Lung (tissue), 12 donors: ENCODE measurements around the gene ANK3. TPM values are rescaled to one million over a fixed set of nuclear protein-coding genes. Genes with fewer than 3 reads are reported as not detected.

Source experiments
- ATAC-seq: fragments of 200-7000 bp; cut with Tn5 transposase; one replicate; pipeline ENCODE4 v1.9.1; 2020; ENCODE audit warnings: moderate number of reproducible peaks; ENCODE audit not compliant: insufficient read depth, low FRiP score
- DNase-seq, 3 donors: peaks; one replicate each; pipeline ENCODE4 v3.0.0-alpha.2; 2013 to 2017
- H3K27ac ChIP-seq, 2 donors: one replicate each; pipeline ENCODE4 v1.5.1; 2013; ENCODE audit warnings: mild to moderate bottlenecking in 2 of 2, moderate library complexity in 2 of 2, control low read depth in 1 of 2, inconsistent platforms in 1 of 2, low read depth in 1 of 2, low read length in 1 of 2
- H3K27me3 ChIP-seq, 3 donors: one replicate each; pipeline ENCODE4 v1.5.1; 2013; ENCODE audit warnings: low read length in 2 of 3; ENCODE audit not compliant: control insufficient read depth in 3 of 3, insufficient read depth in 3 of 3
- H3K36me3 ChIP-seq, 4 donors: one replicate each; pipeline ENCODE4 v1.5.1; 2013; ENCODE audit warnings: low read length in 4 of 4, mild to moderate bottlenecking in 1 of 4, moderate library complexity in 1 of 4; ENCODE audit not compliant: control insufficient read depth in 4 of 4, insufficient read depth in 4 of 4
- H3K4me1 ChIP-seq, 5 donors: one replicate each; pipeline ENCODE4 v1.5.1; 2013; ENCODE audit warnings: low read length in 5 of 5, mild to moderate bottlenecking in 2 of 5, moderate library complexity in 1 of 5; ENCODE audit not compliant: control insufficient read depth in 5 of 5, insufficient read depth in 5 of 5
- H3K4me3 ChIP-seq: one replicate; pipeline ENCODE4 v1.5.1; 2013; ENCODE audit warnings: mild to moderate bottlenecking, control low read depth, moderate library complexity
- H3K9ac ChIP-seq, 2 donors: one replicate each; pipeline ENCODE4 v1.5.1; 2013; ENCODE audit warnings: low read length in 2 of 2, control low read depth in 1 of 2; ENCODE audit not compliant: insufficient read depth in 1 of 2
- H3K9me3 ChIP-seq, 4 donors: one replicate each; pipeline ENCODE4 v1.5.1; 2013; ENCODE audit warnings: low read length in 3 of 4, mild to moderate bottlenecking in 1 of 4, moderate library complexity in 1 of 4; ENCODE audit not compliant: control insufficient read depth in 4 of 4, insufficient read depth in 3 of 4
- CTCF ChIP-seq: IDR thresholded peaks from 2 replicates; pipeline ENCODE4 v1.5.1; 2012; ENCODE audit warnings: mild to moderate bottlenecking; ENCODE audit errors: control extremely low read depth, extremely low read depth
- WGBS, 2 donors: extraction: QIAGEN DNeasy Blood & Tissue Kit; methylation state at CpG; one replicate each; pipeline ENCODE4 v1.1.7; 2013; 5-methylcytosine and 5-hydroxymethylcytosine counted together
- polyA plus RNA-seq, 2 donors: library from polyadenylated mRNA; stranded (reverse); fragments of 200-250 nt; gene quantifications; one replicate each; pipeline ENCODE4 v1.2.1, GENCODE V29; 2013
- total RNA-seq, 2 donors: library from RNA; depleted of rRNA in 1 of 2; stranded (reverse); fragments of >200 nt in 1 of 2; gene quantifications; one replicate each; pipeline ENCODE4 v1.2.1, GENCODE V29; 2014 to 2021
- donor health status: control.
- donor health status: control.
- donor health status: Bipolar disorder and iron deficiency.
- donor health status: healthy.
- donor health status: DM: yes; HTN: yes; CAD: no.

Gene ANK3
- total and polyA plus RNA-seq, 4 donors: 10.4 to 96.0 (median 46.4) TPM

DNA sequence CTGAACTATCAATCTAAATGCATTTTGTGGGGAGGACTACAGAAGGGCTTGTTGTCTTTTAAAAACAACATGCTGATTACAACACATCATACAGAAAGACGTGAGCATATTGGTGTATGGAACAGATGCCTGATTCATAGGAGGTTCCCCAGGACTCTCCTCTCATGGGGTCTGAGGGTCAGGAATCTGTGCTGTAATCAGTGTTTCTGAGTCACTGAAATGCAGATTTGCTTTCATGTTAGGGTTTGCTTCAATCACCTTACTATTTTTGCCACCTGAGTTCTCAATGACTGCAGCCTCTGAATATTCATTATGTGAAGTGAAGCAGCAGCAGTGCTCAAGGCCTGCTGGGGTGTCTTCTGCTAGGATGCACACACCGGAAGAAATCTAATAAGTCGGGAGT is 550 bp upstream of the ANK3 start:
- no peaks in the 10 kb centered on the region for H3K27me3 ChIP-seq
- no peak overlapping the region for H3K4me3 ChIP-seq
- 73 to 92% methylated on average over 3 of the region's 3 CpGs for WGBS, 2 donors
- no peaks in the 10 kb centered on the region for H3K9me3 ChIP-seq
- ATAC-seq (no peak), DNase-seq (no peak)
- no peak overlapping the region for H3K9ac ChIP-seq
- H3K36me3 ChIP-seq: no peaks in the 10 kb centered on the region
- no peak for TF ChIP-seq CTCF
- no peak overlapping the region for H3K27ac ChIP-seq
- no peaks in the 10 kb centered on the region for H3K4me1 ChIP-seq

DNA sequence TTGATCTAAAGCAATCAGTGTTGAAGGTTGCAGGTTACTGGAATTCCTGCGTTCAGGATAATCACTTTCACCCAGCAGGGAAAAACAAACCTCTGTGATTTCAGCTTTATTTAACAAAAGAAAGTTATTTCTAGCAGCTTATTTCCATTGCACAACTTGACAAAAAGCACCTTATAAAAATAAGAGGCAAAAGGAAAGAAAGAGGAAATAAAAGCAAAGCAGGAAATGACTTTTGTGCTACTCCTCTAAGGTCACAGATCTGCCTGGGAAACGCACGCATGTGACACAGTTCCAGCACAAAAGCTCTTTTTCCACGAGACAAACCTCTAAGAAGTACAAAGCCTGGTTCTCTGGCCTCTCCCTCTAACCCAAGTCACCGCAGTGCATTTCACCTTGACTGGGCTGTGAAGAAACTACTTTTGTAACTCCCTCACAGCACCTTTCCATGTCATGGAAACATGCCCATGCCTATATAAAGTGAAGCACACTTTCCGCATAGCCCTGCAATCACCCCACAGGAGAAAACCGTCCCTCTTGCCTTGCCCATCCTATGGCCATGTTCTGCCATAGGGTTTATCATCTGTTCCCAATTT is 870 bp downstream of the ANK3 start:
- DNase-seq: no peak
- ATAC-seq: no peak
- TF ChIP-seq CTCF: no peak

GRCh38 chr10:60388116-60388625 is 1.5 kb downstream of the ANK3 start:
- no peaks in the 10 kb centered on the region for H3K36me3 ChIP-seq
- DNase-seq (no peak), ATAC-seq (no peak)
- TF ChIP-seq CTCF: no peak
- WGBS, 2 donors: 88 to 90% methylated on average over 2 of the region's 2 CpGs
- no peak overlapping the region for H3K4me3 ChIP-seq
- H3K4me1 ChIP-seq: peaks cover 0 to 8% (median 0%) of the 10 kb centered on the region in 5 donors
- H3K27me3 ChIP-seq: no peaks in the 10 kb centered on the region
- H3K9ac ChIP-seq: no peak overlapping the region
- no peak overlapping the region for H3K27ac ChIP-seq
- H3K9me3 ChIP-seq: no peaks in the 10 kb centered on the region

More for the DNA sequence above, 870 bp downstream of the ANK3 start:
- Histone ChIP-seq H3K27me3 (no peaks in the 10 kb centered on the region), H3K36me3 (no peaks in the 10 kb centered on the region), H3K27ac (no peak overlapping the region), H3K9ac (no peak overlapping the region), H3K4me1 (peaks cover 0 to 8% (median 0%) of the 10 kb centered on the region in 5 donors), H3K9me3 (no peaks in the 10 kb centered on the region), H3K4me3 (no peak overlapping the region)
- 58 to 68% methylated on average over 7 of the region's 7 CpGs for WGBS, 2 donors

DNA sequence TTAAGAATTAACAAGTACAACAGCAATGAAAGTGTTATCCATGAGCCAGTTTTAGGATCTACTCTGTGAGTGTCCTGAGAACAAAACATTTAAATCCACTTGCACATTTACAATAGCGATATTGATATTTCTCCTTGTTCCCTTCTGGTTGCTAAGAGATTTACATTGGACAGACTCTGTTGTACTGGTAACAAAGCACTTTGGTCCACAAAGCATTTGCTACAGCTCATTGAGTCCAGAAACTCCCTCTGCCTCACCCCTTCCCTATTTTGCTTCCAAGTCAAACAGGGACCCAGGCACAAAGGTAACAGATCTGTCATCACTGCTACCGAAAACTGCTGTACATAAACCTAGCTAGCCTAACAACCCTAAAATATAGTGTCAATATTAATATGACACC is 2.1 kb downstream of the ANK3 start:
- DNase-seq (peak in 1 of 3 donors; percentile 24), ATAC-seq (no peak)
- WGBS, 2 donors: 94% methylated on average over 2 of the region's 2 CpGs
- no peaks in the 10 kb centered on the region for H3K27me3 ChIP-seq
- TF ChIP-seq CTCF: no peak
- H3K27ac ChIP-seq: no peak overlapping the region
- H3K4me1 ChIP-seq: peaks cover 0 to 8% (median 0%) of the 10 kb centered on the region in 5 donors
- no peaks in the 10 kb centered on the region for H3K36me3 ChIP-seq
- no peak overlapping the region for H3K4me3 ChIP-seq
- no peaks in the 10 kb centered on the region for H3K9me3 ChIP-seq
- H3K9ac ChIP-seq: no peak overlapping the region
